Fibroblast of the aortic adventitia (primary cell): ENCODE results near the gene ARMC5. TPM values are rescaled to one million over a fixed set of nuclear protein-coding genes. Genes with fewer than 3 reads are reported as not detected.
"Not testable (repeated sequence)": the region's sequence is repeated elsewhere in the genome, so short reads cannot be mapped to it uniquely, and the experiment has no call there.

Source experiments
- DNase-seq: peaks from one replicate; pipeline ENCODE4 v3.0.0-alpha.2; 2010; ENCODE audit warnings: low read depth
- H3K4me3 ChIP-seq: 2 replicates; pipeline ENCODE4 v1.5.1; 2011; ENCODE audit warnings: low read depth, mild to moderate bottlenecking, control low read depth, low read length, moderate library complexity
- total RNA-seq: library from RNA; depleted of rRNA; stranded (reverse); fragments of >200 nt; gene quantifications from 2 replicates; pipeline ENCODE4 v1.2.3, GENCODE V29; 2012; ENCODE audit warnings: low replicate concordance
- TF ChIP-seq, protein P1 (sequence below): IDR thresholded peaks from 2 replicates; pipeline ENCODE4 v1.5.1; 2011; ENCODE audit warnings: mild to moderate bottlenecking, low read length, control low read depth, inconsistent platforms; ENCODE audit not compliant: insufficient read depth

The ARMC5 gene
- total RNA-seq, 1 donor: 7.4 TPM

DNA sequence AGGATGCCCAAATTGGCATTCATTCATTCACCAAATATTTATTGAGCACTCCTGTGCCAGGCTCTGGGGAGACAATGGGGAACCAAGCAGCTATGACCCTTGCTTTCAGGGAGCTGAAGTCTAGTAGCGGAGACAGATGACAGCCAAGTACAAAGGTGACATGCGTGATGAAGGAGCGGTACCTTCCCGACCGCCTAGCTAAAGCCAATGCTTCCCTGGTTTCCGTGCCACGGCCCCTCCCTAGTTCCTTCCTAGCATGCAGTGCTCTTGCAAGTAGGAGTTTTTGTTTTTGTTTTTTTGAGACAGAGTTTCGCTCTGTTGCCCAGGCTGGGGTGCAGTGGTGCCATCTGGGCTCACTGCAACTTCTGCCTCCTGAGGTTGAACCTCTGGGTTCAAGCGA lies 20.4 kb downstream of the ARMC5 start:
- TF ChIP-seq, protein P1, sequence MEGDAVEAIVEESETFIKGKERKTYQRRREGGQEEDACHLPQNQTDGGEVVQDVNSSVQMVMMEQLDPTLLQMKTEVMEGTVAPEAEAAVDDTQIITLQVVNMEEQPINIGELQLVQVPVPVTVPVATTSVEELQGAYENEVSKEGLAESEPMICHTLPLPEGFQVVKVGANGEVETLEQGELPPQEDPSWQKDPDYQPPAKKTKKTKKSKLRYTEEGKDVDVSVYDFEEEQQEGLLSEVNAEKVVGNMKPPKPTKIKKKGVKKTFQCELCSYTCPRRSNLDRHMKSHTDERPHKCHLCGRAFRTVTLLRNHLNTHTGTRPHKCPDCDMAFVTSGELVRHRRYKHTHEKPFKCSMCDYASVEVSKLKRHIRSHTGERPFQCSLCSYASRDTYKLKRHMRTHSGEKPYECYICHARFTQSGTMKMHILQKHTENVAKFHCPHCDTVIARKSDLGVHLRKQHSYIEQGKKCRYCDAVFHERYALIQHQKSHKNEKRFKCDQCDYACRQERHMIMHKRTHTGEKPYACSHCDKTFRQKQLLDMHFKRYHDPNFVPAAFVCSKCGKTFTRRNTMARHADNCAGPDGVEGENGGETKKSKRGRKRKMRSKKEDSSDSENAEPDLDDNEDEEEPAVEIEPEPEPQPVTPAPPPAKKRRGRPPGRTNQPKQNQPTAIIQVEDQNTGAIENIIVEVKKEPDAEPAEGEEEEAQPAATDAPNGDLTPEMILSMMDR: no peak
- DNase-seq: no peak
- H3K4me3 ChIP-seq: no peak overlapping the region

DNA sequence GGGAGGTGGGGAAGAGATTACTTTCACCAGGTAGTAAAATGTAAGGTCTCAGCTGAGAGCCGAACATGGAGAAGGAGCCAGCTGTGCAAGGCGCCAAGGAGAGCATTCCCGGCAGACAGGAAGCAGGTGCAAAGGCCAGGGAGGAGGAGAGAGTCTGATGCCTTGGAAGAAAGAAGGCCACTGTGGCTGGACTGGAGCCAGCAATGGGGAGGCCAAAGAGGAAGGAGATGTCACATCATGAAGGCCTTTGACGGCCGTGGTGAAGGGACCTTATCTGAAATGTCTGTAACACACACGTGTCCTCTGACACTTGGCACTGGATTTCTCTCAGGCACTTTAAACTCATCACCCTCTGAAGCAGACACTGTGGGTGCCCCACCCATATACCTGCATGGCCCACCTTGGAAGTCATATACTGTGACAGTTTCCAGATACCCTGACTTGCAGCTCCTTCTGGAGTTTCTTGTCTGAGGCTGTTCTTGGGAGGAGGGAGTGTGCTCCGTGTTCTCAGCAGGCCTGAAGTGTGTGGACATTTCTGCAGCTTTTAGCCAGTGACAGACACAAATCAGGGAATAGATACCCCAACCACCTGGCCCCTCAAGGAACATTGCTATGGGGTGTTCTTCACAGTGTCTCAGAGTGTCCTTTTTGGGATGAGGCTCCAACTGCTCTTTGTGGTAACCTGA lies 21.7 kb downstream of the ARMC5 start:
- TF ChIP-seq, protein P1: no peak
- DNase-seq: no peak
- H3K4me3 ChIP-seq: no peak overlapping the region

DNA sequence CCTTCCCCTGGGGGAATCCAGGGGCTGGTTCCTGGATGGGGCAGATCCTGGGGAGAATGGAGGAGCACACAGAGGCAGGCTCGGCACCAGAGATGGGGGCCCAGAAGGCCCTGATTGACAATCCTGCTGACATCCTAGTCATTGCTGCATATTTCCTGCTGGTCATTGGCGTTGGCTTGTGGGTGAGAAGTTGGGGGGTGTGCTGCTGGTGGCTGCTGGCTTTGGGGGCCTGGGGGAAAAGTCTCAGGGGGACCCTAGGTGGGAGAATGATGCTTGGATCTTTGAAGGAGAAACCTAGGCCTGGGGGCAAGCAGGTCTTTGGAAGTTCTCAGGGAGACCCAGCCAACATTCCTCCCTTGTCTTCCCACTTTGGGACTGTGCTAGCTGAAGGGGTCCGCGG lies 23.8 kb downstream of the ARMC5 start, which contains the start of gene SLC5A2:
SLC5A2 (plus strand) TSS at position 43 of the 400 bp plus-strand sequence; CDS start at position 57, 14 bp downstream.
- TF ChIP-seq, protein P1: no peak
- no peak for DNase-seq
- H3K4me3 ChIP-seq: no peak within 1 kb of the TSS

GRCh38 chr16:31484048-31484447 lies 24.7 kb downstream of the ARMC5 start:
- not testable (repeated sequence) for H3K4me3 ChIP-seq, DNase-seq

DNA sequence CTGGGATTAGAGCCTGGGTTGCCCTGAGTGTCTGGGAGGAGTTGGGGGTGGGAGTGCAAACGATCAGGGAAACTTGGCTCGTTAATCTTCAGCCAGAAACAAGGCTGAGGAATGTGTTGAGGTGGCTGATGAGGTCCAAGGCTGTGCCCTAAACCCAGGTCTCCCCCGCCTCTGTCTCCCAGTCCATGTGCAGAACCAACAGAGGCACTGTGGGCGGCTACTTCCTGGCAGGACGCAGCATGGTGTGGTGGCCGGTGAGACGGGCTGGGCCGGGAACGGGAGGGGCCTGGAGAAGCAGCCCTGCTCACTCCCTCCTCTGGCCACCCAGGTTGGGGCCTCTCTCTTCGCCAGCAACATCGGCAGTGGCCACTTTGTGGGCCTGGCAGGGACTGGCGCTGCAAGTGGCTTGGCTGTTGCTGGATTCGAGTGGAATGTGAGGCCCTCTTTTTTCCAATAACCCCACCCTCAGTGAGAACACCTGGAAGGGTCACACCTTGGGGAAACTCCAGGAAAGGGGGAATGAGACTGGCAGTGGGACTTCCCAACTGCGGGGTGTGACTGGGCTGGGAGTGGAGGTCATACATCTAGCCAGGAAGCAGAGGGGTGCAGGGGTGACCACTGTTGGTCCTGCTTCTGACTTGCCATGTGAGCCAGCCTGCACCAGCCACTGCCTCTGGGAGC lies 25.3 kb downstream of the ARMC5 start:
- H3K4me3 ChIP-seq: no peak overlapping the region
- DNase-seq: no peak
- TF ChIP-seq, protein P1: no peak

DNA sequence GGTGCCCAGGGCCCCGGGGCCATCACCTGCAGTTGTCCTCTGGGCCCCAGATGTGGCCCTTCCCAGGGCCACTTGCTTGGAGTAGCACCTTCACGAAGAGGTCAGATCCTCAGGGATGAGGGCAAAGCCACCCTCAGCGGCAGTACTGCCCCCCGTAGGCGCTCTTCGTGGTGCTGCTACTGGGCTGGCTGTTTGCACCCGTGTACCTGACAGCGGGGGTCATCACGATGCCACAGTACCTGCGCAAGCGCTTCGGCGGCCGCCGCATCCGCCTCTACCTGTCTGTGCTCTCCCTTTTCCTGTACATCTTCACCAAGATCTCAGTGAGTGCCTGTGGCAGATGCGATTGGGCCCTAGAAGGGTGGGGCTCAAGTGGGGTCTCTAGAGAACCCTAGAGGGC lies 26.3 kb downstream of the ARMC5 start:
- no peak overlapping the region for H3K4me3 ChIP-seq
- no peak for DNase-seq
- TF ChIP-seq, protein P1: no peak

GRCh38 chr16:31486045-31486444 lies 26.7 kb downstream of the ARMC5 start:
- no peak overlapping the region for H3K4me3 ChIP-seq
- no peak for DNase-seq
- TF ChIP-seq, protein P1: no peak
